ACHN (cell line): ENCODE data around the gene TOR1AIP1.

Source experiments
- DNase-seq: peaks from one replicate; pipeline ENCODE4 v3.0.0-alpha.2; 2015
- in situ Hi-C: cut with HindIII; loops from 2 replicates; pipeline ENCODE4 v1.10.0; 2017; ENCODE audit warnings: low sequenced_read_pairs, low pct_ligation_motif_present, low pct_unique_long_range_greater_than_20kb

TOR1AIP1 gene

DNA sequence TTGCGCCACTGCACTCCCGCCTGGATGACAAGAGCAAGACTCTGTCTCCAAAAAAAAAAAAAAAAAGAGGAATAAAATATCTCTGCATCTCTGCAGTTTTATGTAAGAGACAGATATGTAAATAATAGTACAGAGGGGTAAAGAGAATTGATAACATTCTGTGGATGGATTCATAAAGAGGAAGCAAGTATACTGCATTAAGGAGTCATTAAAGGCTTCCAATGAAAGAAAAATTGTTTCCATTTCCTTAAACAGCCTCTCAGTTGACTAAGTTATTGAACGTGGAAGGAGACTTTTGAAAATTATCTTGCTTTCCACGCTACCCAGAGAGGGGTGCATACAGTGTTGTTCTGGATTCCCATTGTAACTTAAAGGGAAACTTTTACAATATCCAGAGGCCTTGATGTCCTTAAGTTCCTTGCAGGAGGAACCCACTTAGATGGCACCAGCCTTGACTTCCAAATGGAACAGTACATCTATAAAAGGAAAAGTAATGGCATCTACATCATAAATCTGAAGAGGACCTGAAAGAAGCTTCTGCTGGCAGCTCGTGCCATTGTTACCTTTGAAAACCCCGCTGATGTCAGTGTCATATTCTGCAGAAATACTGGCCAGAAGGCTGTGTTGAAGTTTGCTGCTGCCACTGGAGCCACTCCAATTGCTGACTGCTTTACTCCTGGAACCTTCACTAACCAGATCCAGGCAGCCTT is 86.4 kb downstream of the TOR1AIP1 start:
- no peak for DNase-seq
- in situ Hi-C loops, result no loop called here

DNA sequence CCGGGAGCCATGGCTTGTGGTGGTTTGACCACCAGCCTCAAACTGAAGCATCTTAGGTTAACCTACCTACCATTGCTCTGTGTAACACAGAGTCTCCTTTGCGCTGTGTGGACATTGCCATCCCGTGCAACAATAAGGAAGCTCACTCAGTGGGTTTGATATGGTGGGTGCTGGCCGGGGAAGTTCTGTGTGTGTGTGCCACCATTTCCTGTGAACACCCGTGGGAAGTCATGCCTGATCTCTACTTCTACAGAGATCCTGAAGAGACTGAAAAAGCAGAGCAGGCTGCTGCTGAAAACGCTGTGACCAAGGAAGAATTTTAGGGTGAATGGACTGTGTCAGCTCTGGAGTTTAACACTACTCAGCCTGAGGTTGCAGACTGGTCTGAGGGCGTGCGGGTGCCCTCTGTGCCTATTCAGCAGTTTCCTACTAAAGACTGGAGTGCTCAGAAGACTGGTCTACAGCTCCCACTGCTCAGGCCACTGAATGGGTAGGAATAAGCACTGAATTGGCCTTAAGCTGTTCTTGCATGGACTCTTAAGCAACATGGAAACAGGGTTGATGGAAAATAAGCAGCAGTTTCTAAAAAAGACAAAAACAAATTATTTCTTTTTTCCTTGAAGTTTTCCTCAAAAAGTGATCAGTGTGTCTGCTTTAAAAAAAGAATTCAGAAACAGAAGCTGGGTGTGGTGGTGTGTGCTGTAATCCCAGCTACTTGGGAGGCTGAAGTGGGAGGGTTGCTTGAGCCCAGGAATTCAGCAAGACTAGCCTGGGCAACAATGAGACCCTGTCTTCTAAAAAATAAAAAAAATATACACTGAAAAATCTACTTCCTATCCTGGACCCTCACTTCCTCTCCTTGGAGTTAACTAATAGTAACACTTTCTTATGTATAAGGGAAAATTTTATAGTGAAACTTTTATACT is 87.2 kb downstream of the TOR1AIP1 start:
- in situ Hi-C loops, result no loop called here
- no peak for DNase-seq
